ENCODE measurements around the gene CYP4F12.

The CYP4F12 gene, protein sequence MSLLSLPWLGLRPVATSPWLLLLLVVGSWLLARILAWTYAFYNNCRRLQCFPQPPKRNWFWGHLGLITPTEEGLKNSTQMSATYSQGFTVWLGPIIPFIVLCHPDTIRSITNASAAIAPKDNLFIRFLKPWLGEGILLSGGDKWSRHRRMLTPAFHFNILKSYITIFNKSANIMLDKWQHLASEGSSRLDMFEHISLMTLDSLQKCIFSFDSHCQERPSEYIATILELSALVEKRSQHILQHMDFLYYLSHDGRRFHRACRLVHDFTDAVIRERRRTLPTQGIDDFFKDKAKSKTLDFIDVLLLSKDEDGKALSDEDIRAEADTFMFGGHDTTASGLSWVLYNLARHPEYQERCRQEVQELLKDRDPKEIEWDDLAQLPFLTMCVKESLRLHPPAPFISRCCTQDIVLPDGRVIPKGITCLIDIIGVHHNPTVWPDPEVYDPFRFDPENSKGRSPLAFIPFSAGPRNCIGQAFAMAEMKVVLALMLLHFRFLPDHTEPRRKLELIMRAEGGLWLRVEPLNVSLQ

DNA sequence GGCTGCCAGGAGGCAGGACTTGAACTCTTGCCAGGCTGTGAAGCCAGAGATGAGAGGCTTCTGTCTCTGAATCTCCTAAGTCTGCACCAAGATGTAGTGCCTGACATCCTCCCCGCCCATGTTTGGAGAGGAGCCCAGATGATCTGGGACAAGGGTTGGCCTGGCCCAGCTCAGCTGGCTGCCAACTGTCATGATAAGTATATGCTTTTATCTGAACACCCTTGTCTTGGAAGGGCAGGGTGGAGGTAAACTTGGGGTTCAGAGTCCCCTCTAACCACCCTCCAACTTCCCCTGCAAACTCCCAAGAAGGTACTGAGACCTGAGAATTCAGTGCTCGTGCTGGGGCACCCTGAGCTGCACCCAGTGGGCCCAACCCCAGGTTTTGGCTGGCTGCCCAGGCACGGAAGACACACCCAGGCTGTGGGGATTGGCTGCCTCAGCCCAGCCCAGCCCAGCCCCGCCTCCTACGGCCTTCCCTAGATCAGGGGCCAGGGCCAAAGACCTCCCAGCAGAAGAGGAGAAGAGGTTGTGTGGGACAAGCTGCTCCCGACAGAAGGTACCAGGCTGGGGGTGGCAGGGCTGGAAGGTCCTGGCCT, at the start of gene CYP4F12:
Gene CYP4F12, plus strand, starts transcription at position 508 of the 596 bp plus-strand sequence. CDS start 443 bp downstream, outside the sequence.
- peak; percentile 19 for DNase-seq

DNA sequence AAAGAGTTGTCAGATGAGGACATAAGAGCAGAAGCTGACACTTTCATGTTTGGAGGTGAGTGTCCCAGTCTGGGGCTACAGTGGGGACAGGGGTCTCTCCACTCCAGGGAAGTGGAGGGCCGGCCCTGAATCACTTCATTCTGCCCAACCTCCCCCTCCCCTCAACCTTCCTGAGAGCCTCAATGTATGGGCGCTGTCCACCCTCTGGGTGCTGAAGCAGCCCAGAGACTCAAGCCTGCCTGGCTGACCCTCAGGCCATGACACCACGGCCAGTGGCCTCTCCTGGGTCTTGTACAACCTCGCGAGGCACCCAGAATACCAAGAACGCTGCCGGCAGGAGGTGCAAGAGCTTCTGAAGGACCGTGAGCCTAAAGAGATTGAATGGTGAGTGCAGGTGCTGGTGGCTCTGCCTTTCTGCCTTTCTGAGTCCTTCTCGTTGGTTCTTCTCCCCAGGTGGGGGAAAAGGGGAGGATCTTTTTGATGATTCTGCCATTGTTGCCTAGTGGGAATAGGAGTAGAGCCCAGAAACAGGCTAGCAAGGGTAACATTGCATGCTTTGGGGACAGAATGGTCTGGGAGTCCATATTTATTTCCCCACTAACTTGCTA, 49.1 kb upstream of the CYP4F12 start:
- no peak for DNase-seq

DNA sequence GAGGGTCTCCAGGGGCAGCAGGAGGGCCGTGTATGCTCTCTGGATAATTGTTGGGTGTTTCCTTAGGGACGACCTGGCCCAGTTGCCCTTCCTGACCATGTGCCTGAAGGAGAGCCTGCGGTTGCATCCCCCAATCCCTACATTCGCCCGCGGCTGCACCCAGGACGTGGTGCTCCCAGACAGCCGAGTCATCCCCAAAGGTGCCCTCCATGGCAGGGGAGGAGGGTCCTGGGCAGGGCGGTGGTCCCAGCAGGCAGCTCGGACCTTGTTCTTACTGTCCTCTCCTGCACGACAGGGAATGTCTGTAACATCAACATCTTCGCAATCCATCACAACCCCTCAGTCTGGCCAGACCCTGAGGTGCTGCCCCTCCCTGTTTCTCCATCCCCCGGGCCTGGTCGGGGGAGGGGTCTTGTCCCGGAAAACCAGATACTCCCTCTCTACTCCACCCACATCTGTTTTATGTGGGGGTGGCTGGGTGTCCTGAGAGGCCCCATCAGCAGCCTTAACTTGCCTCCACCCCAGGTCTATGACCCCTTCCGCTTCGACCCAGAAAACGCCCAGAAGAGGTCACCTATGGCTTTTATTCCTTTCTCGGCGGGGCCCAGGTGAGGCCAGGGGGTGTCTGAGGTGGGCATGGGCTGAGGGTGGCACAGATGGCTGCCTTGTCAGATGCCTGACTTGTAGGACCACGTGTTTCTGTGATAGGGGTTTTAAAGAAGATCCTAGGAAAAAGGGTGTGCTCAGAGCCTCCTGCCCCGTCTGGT, 44.5 kb upstream of the CYP4F12 start:
- DNase-seq, result no peak

DNA sequence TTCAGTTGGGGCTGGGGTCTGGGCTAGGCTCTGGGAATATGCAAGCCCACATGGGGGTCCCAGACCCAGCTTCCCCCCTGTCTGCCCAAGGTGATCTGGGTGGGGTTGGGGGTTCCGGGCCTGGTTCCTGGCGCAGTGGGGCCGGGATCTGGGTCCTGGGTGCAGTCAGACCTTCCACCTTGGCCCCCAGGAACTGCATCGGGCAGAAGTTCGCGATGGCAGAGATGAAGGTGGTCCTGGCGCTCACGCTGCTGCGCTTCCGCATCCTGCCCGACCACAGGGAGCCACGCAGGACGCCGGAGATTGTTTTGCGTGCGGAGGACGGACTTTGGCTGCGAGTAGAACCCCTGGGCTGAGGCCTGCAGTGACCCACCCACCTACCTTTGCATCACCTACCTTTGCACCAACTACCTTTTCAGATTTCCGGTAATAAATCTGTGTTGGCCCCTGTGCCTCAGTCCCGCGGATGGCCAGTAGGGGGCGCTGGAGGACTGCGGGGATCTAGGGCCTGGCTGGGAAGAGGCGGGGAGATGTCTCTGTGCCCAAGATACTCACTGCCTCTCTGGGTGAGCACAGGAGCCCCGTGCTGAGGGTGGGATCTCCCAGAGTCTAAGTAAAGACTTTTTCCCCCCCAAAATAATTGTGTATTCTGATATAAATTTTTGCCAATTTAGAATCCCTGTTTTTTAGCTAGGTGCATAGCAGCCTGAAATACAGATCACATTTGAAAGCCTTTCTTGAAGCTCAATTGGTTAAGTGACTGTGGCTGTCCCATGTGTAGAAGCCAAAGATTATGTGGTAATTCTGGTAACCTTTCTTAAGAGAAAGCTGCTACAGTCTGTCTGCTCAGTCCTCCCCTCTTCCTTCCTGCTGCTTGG, 43.6 kb upstream of the CYP4F12 start:
- peak; percentile 82 for DNase-seq

DNA sequence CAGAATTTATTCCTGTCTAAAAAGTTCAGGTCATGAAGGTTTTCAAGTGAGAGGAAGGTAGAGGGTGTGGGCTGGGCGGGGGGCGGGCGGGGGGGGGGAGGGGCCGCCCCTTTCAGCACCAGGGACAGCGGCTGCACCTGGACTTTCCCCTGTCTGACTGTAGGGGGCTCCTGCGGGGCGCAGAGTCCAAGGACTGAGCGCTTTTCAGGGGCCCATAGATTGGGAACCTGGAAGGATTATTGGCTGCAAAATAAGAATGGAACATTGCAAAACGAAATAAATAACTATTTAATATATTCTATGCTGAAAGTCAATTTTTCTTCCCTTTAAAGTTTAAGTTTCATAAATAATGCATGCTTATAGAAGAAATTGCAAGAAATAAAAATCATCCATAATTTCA, 41.1 kb upstream of the CYP4F12 start:
- no peak for DNase-seq

DNA sequence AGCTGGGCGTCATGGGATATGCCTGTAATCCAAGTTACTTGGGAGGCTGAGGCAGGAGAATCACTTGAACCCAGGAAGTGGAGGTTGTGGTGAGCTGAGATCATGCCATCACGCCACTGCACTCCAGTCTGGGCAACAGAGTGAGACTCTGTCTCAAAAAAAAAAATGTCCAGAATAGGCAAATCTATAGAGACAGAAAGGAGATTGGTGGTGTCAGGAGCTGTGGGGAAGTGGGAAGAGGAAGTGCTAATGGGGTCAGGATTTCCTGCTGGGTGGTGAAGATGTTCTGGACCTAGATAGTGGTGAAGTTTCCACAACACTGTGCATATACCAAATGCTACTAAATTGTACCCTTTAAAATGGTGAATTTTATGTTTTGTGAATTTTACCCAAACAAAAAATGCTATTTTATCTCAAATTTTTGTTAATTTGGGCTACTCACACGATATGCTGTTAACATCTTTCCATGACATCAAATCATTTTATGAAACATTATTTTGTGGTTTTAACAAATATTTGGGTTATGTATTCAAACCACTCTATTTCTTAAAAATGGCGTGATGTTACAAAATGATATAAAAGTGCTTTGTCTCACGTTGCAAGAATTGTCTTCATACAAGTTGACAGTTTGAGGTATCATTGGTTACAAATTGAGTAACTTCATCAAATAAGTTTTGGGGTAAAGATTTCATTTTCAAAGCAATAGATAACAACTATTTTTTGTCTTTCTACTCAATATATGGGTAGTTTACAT, 39.6 kb upstream of the CYP4F12 start:
- DNase-seq, result no peak

DNA sequence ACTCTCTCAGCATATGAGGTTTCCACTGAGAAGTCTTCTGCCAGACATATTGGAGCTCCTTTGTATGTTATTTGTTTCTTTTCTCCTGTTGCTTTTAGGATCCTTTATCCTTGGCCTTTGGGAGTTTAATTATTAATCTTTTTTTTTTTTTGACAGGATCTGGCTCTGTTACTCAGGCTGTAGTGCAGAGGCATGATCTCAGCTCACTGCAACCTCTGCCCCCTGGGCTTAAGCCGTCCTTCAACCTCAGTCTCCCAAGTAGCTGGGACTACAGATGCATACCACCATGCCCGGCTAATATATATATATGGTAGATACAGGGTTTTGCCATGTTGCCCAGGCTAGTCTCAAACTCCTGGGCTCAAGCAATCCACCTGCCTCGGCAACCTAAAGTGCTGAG, 38.8 kb upstream of the CYP4F12 start:
- DNase-seq, result no peak

DNA sequence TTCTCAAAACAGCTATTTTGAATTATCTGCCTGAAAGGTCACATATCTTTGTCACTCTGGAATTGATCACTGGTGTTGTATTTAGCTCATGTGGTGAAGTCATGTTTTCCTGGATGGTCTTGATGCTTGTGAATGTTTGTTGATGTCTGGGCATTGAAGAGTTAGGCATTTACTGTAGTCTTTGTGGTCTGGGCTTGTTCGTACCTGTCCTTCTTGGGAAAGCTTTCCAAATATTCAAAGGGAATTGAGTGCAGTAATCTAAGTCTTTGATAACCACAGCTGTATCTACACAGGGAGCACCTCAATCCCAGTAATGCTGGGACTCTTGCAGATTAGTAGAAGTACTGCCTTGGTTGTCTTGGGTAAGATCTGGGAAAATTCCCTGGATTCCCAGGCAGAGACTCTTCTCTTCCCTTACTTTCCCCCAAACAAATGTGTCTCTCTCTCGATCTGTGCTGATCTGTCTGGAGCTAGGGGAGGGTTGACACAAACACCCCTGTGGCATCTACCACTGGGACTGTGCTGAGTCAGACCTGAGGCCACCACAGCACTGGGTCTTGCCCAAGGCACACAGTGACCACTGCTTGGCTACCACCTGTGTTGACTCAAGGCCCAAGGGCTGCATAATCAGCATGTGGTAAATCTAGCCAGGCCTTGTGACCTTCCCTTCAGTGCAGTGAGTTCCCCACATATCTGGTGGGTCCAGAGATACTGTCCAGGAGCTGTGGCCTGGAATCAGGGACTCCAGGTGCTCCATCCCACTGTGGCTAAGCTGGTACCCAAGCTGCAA, 37.7 kb upstream of the CYP4F12 start:
- no peak for DNase-seq

DNA sequence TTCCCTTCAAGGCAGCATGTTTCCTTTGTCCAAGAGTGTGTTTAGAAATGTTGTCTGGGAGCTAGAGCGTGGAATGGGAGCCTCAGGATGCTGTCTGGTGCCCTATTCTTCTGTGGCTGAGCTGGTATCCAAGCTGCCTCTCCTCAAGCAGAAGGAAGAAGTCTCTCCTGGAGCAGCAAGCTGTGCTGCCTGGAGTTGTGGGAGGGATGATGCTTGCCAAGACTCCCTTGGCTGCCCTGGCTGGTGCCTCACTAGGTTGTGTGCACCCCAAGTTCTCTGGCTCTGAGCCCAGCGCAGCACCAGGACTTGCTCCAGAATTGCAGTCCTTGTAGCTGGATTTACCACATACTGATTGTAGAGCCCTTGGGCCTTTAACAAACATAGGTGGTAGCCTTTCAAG, 36.9 kb upstream of the CYP4F12 start:
- DNase-seq, result no peak

DNA sequence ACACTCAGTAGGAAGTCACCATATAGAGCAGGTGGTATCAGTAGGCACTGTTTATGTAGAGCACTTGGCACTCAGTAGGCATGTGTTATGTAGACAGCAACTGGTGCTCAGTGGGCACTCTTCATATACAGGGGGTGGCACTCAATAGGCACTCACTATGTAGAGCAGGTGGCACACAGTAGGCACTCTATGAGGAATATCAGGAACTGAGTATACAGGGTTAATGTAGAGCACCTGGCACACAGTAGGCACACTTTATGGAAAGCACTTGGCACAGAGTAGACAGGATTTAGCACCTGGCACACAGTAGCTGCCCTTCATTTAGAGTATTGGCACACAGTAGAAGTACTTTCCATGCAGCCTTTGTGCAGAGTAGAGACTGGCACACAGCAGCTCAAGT, 33.3 kb upstream of the CYP4F12 start:
- peak; percentile 54 for DNase-seq

DNA sequence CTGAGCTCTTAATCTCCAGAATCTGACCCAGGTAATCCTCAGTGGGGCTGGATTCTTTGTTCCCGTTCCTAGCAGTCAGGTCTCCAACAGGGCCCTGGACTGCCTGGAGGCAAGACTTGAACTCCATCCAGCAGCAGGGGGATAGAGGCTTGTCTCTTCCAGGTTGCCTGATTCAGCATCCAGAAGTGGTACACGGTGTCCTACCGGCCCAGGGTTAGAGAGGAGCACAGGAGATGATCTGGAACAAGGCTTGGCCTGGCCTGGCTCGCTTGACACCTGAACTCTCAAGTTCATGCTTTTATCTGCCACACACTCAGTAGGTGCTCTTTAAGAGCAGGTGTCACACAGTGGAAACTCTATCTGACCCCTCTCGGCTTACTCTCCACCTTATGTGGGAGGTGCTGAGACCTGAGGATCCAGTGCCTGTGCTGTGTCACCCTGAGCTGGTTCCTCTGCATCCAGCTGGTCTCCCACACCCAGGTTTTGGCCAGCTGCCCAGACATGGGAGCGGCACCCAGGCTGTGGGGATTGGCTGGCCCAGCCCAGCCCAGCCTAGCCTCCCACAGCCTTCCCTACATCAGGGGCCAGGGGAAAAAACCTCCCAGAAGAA, 32.5 kb upstream of the CYP4F12 start, which contains the start of gene CYP4F3:
Gene CYP4F3, plus strand, starts transcription at position 604 of the 610 bp plus-strand sequence. CDS start 519 bp downstream, outside the sequence.
- peak; percentile 93 for DNase-seq

DNA sequence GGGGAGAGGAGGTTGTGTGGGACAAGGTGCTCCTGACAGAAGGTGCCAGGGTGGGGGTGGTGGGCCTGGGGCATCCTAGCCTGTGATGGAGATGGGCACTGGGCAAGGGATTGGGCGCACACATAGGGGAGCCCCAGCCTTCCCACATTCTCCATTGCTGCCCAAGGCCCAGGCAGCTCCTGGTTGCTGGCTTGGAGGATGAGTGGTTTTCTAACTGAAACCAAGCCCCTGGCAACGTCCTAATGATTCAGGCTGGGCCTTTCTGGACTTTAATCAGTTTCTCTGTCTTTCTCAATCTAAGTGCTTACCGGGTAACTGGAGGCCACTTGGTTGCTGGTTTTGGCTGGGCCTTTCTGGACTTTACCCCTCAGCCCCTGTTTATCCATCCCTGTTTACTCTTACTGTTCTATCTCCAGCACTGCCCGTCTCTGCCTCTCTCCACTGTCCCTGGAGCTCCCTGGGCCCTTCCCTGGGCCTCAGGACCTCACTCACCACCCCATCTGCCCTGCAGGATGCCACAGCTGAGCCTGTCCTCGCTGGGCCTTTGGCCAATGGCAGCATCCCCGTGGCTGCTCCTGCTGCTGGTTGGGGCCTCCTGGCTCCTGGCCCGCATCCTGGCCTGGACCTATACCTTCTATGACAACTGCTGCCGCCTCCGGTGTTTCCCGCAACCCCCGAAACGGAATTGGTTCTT, 31.8 kb upstream of the CYP4F12 start:
- DNase-seq, result no peak

DNA sequence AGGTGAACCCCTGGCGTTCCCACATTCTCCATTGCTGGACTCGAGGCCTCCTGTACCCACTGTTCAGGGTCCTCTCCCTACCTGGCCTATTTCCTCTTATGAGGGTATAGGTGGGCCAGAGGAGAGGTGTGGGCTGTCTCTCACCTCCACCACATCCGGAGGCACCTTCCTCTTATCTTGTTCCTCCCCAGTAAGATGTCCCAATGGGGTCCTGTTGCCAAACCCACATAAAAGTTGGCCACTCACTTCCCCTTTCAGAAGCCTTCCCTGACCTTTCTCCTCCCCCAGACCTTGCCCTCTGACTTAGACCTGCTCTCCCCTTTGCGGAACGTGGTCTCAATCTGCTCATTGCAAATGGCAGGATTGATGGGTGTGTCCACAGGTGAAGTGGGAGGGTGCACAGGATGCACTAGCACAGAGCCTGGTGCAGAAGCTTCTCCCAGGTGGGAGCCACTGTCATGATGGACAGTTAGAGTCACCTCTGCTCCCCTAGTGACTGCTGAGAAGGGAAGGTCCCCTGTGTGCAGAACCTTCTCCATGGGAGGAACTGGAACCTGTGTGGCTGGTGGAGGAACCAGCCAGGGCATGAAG, 30.9 kb upstream of the CYP4F12 start:
- DNase-seq, result no peak

DNA sequence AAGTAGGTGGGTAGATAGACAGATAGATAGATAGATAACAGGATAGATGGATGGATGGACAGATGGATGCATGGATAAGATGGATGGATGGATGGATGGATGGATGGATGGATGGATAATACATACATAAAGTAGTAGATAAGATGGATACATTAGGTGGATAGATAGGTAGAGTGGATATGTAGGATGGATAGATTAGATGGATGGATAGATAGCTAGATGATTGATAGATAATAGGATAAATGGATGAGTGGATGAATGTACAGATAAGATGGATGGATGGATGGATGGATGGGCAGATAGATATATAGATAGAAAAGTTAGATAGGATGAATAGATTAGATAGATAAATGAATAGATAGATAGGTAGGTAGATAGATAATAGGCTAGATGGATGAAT, 30.1 kb upstream of the CYP4F12 start:
- DNase-seq, result no peak

DNA sequence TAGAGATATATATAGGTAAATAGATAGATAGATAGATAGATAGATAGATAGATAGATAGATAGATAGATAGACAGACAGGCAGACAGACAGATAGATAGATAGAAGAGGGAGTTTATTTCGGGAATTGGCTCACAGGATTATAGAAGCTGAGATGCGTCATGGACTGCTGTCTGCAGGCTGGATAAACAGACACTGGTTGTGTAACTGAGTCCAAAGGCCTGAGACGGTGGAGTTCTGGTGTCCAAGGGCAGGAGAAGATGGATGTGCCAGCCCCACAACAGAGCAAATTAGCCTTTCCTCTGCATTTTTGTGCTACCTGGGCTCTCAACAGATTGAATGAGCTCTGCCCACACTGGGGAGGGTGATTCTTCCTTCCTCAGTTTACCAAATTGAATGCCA, 29.5 kb upstream of the CYP4F12 start:
- DNase-seq, result no peak

DNA sequence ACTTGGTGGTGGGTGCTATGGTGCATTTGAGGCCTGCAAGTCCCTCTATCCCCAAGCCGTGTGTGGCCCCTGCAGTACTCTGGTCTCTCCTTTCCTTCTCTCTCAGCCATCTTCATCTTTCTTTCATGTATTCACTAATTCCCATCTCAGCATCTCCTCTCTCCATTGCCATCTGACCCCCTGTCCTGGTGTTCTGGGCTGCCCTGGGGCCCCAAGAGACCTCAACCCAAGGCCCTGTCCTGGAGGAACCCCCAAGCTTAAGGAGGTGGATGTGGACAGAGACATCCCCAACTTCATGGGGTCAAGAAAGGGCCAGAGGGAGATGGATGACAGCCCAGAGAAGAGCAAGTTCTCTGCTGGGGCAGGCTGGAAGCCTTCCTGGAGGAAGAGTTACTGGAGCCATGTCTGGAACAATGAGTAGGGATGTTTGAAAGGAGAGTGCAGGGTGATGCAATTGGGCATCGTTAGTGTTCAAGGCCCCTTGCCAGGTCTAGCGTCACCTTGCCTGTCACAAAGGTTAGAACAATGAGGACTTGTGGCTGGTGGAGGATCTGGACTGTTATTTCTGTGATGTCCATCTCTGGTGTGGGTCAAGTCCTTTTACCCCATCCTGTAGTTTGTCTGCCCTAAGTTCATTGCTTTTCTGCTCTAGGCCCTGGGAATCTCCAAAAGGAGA, 28.7 kb upstream of the CYP4F12 start:
- DNase-seq, result no peak

DNA sequence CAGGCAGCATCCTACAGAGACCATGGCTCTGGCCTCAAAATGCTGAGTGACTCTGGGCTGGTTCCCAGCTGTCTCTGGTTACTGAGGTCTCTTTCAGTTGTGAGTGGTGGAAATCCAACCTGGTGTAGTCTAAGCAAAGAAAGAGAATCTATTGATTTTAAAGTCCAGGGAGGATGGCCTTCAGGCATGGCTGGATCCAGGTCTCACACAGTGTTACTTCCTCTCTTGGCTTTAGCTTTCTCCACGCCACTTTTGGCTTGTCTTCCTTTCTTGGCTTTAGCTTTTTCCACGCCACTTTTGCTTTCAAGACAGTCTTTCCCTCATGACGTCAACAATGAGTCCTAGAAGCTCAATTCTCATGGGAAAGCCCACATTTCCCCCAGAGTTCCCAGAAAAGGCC, 28.1 kb upstream of the CYP4F12 start:
- no peak for DNase-seq

DNA sequence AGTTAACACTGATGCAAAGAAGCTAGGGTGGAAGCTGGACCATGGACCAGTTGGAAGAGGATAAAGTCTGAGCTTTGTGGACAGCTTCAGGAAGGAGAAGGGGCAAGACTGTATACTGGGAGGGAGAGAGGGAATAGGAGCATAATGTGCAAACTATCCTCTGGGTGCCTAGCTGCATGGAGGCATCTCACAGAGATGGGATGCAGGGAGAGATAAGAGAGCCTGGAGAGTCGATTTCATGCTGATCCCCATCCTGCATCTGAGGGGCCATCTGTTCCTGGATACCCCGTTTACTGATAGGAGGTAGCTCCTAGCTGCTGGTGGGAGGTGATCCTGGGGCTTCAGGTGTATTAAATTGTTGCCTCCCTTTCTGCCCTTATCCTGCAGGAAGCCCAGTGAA, 23.4 kb upstream of the CYP4F12 start:
- DNase-seq, result no peak
